Keratinocyte (primary cell): Measurements from ENCODE around the gene ELF4. TPM values are rescaled to one million over a fixed set of nuclear protein-coding genes. Genes with fewer than 3 reads are reported as not detected.

Source experiments
- DNase-seq: peaks from one replicate; pipeline ENCODE4 v3.0.0-alpha.2; 2011; ENCODE audit warnings: low read depth, missing footprints, low spot score
- FAIRE-seq: peaks from 2 replicates; lab custom pipeline; 2011; peaks lifted over from hg19 to GRCh38; lab: Jason Lieb, UNC
- H2AFZ ChIP-seq: 2 replicates; pipeline ENCODE4 v1.6.0; 2012; ENCODE audit warnings: low read length, control low read depth, inconsistent platforms; ENCODE audit not compliant: control insufficient read depth
- H3K27ac ChIP-seq: 2 replicates; pipeline ENCODE4 v1.5.1; 2011; ENCODE audit warnings: low read length; ENCODE audit not compliant: control insufficient read depth, insufficient read depth
- H3K27me3 ChIP-seq: 3 replicates; pipeline ENCODE4 v1.6.0; 2011; ENCODE audit warnings: low read length; ENCODE audit not compliant: control insufficient read depth, insufficient read depth; ENCODE audit errors: extremely low read depth
- H3K36me3 ChIP-seq, 2 experiments: 2 replicates in 1 of 2; 3 replicates in 1 of 2; pipeline ENCODE4 v1.5.1; 2011; ENCODE audit warnings: low read length in 2 of 2, mild to moderate bottlenecking in 1 of 2; ENCODE audit not compliant: control insufficient read depth in 2 of 2, insufficient read depth in 2 of 2; ENCODE audit errors: extremely low read depth in 1 of 2
- H3K4me1 ChIP-seq: 3 replicates; pipeline ENCODE4 v1.5.1; 2011; ENCODE audit warnings: low read length; ENCODE audit not compliant: control insufficient read depth, insufficient read depth; ENCODE audit errors: extremely low read depth
- H3K4me2 ChIP-seq: 3 replicates; pipeline ENCODE4 v1.6.0; 2011; ENCODE audit warnings: low read depth, low read length; ENCODE audit not compliant: control insufficient read depth, insufficient read depth; ENCODE audit errors: extremely low read depth
- H3K4me3 ChIP-seq, 3 experiments: fragments of 200-600 bp in 1 of 3; sonication (generic) in 1 of 3; 2 replicates in 2 of 3; 3 replicates in 1 of 3; pipeline ENCODE4 v1.5.1; 2011 to 2016; ENCODE audit warnings: low read length in 3 of 3, mild to moderate bottlenecking in 3 of 3, control low read depth in 2 of 3, inconsistent platforms in 1 of 3, low read depth in 1 of 3, mixed read lengths in 1 of 3, mixed run types in 1 of 3, moderate library complexity in 1 of 3; ENCODE audit not compliant: control insufficient read depth in 2 of 3, insufficient read depth in 2 of 3; ENCODE audit errors: extremely low read depth in 1 of 3
- H3K79me2 ChIP-seq: 2 replicates; pipeline ENCODE4 v1.6.0; 2012; ENCODE audit warnings: low read length; ENCODE audit not compliant: control insufficient read depth, insufficient read depth
- H3K9ac ChIP-seq: 3 replicates; pipeline ENCODE4 v1.6.0; 2011; ENCODE audit warnings: low read length; ENCODE audit not compliant: control insufficient read depth, insufficient read depth; ENCODE audit errors: extremely low read depth
- H3K9me1 ChIP-seq: 3 replicates; pipeline ENCODE4 v1.6.0; 2011; ENCODE audit warnings: low read length; ENCODE audit not compliant: control insufficient read depth, insufficient read depth; ENCODE audit errors: extremely low read depth
- H3K9me3 ChIP-seq: 2 replicates; pipeline ENCODE4 v1.5.1; 2012; ENCODE audit warnings: low read depth, low read length; ENCODE audit not compliant: control insufficient read depth
- H4K20me1 ChIP-seq: 3 replicates; pipeline ENCODE4 v1.6.0; 2011; ENCODE audit warnings: low read length; ENCODE audit not compliant: control insufficient read depth, insufficient read depth; ENCODE audit errors: extremely low read depth
- CTCF ChIP-seq, 3 experiments: IDR thresholded peaks in 1 of 3; conservative IDR thresholded peaks in 1 of 3; optimal IDR thresholded peaks in 1 of 3; 2 replicates in 2 of 3; 3 replicates in 1 of 3; pipeline versions ENCODE3 to v1.5.1; 2011; ENCODE audit warnings: low read length in 3 of 3, mild to moderate bottlenecking in 3 of 3, moderate library complexity in 2 of 3, control low read depth in 1 of 3, inconsistent platforms in 1 of 3; ENCODE audit not compliant: insufficient read depth in 2 of 3; ENCODE audit errors: extremely low read depth in 1 of 3
- EZH2 ChIP-seq: IDR thresholded peaks from one replicate; pipeline ENCODE4 v1.6.1; 2012; ENCODE audit warnings: inconsistent platforms, mild to moderate bottlenecking, low read length, moderate library complexity
- dilution Hi-C: fragments of 300-500 bp; cut with MboI; formaldehyde crosslinking; loops from one replicate; pipeline ENCODE4 v1.7.0; 2020; ENCODE audit warnings: low sequenced_read_pairs; ENCODE audit not compliant: extremely low pct_ligation_motif_present
- polyA plus RNA-seq, 5 experiments: library from polyadenylated mRNA; depleted of rRNA in 3 of 5; stranded (reverse) in 3 of 5; stranded (forward) in 1 of 5; unstranded in 1 of 5; fragments of >200 nt; gene quantifications; 1 replicate in 1 of 5; 2 replicates in 3 of 5; 3 replicates in 1 of 5; pipeline versions ENCODE4 v1.2.1 to v1.2.3, GENCODE V29; 2011 to 2012; ENCODE audit warnings: missing spikeins in 2 of 5, low read depth in 1 of 5, low replicate concordance in 1 of 5

Gene ELF4
- polyA plus RNA-seq, 1 donor (not counting 4 experiments of a cell fraction or from before 2014, with no cell fraction given), result 17.6 TPM

- Histone ChIP-seq H3K9me3 (no peaks in the 10 kb centered on the region), H3K79me2 (no peaks in the 10 kb centered on the region), H3K27ac (no peak overlapping the region), H3K36me3 (peaks cover 0 to 2% of the 10 kb centered on the region in 2 experiments), H2AFZ (no peak overlapping the region), H3K27me3 (no peaks in the 10 kb centered on the region), H3K4me3 (no peak overlapping the region), H3K4me2 (no peak overlapping the region), H3K4me1 (no peaks in the 10 kb centered on the region), H3K9me1 (no peaks in the 10 kb centered on the region), H4K20me1 (no peaks in the 10 kb centered on the region), H3K9ac (no peak overlapping the region)
- FAIRE-seq (no peak), DNase-seq (no peak)
- no peak for TF ChIP-seq CTCF (optimal IDR thresholded peaks at IDR 0.05 in 1 of 3, IDR thresholded peaks at IDR 0.05 in 1 of 3, conservative IDR thresholded peaks at IDR 0.05 in 1 of 3; ENCODE audit: extremely low read depth in 1 of 3, insufficient read depth in 2 of 3, low read length in 3 of 3)
- dilution Hi-C loops, result no loop called here
Measured at GRCh38 chrX:130048686-130049222, 61.5 kb downstream of the ELF4 start.

DNA sequence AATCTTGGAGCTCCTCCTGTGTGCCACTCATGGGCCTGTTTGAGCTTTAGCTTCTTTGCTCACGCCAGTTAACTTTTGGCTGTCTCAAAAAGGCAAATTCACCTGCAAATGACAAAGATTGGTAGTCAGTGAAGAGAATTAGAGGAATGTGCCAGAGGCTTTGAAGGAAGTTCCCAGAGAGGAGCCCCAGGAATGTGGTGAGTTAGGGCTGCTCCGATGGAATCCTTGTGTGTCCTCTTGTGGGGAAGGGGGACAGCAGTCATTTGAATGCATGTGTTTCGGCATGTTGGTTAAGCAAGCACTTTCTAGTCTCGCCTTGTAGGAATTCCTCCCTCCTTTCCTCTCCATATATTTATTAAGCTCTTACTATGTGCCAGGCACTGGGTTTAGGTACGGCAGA is 62.9 kb downstream of the ELF4 start:
- FAIRE-seq, result no peak

More for the DNA sequence above, 62.9 kb downstream of the ELF4 start:
- DNase-seq, result no peak
- H3K9ac ChIP-seq, result no peak overlapping the region
- H3K4me3 ChIP-seq, result no peak overlapping the region
- H3K36me3 ChIP-seq, result peaks cover 0 to 2% of the 10 kb centered on the region in 2 experiments
- H3K4me2 ChIP-seq, result no peak overlapping the region
- TF ChIP-seq CTCF (optimal IDR thresholded peaks at IDR 0.05 in 1 of 3, IDR thresholded peaks at IDR 0.05 in 1 of 3, conservative IDR thresholded peaks at IDR 0.05 in 1 of 3; ENCODE audit: extremely low read depth in 1 of 3, insufficient read depth in 2 of 3, low read length in 3 of 3) (no peak), EZH2 (no peak)
- no peaks in the 10 kb centered on the region for H3K9me3 ChIP-seq
- no peak overlapping the region for H2AFZ ChIP-seq
- no peaks in the 10 kb centered on the region for H3K79me2 ChIP-seq
- H4K20me1 ChIP-seq, result no peaks in the 10 kb centered on the region
- no peaks in the 10 kb centered on the region for H3K4me1 ChIP-seq
- H3K27ac ChIP-seq, result no peak overlapping the region
- dilution Hi-C loops, result no loop called here
- H3K9me1 ChIP-seq, result no peaks in the 10 kb centered on the region
- no peaks in the 10 kb centered on the region for H3K27me3 ChIP-seq
